GM23248 (cell line): ENCODE measurements around the gene SNAPC4.

Experiments used
- EZH2 ChIP-seq: fragments of 200-600 bp; sonication (generic); IDR thresholded peaks from 2 replicates; pipeline ENCODE4 v1.6.1; 2018; ENCODE audit warnings: antibody characterized with exemption, mild to moderate bottlenecking; ENCODE audit not compliant: insufficient read depth, poor library complexity, severe bottlenecking
- EZH2phosphoT487 ChIP-seq: fragments of 200-600 bp; sonication (generic); IDR thresholded peaks from 2 replicates; pipeline ENCODE4 v1.6.1; 2018; ENCODE audit warnings: antibody characterized with exemption, moderate library complexity, mild to moderate bottlenecking, low read depth; ENCODE audit not compliant: insufficient read depth

DNA sequence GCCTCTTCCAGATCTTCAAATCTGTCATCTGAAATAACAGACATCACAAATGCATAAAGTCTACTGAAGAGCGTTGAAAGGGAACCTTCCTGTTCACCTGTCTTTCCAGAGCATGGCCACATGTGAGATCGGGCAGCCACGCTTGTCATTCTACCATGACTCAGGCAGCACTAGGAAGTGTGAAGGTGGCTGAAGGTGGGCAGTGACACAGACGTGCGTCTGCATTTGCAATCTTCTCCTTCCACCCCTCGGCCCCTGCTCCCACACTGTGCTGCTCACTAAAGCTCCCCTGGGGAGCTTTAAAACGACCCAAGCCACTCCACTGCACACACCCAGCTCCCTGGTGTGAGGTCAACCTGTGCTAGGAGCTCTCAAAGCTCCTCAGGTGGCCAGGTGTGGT lies 7.9 kb upstream of the SNAPC4 start:
- TF ChIP-seq EZH2 = no peak
- TF ChIP-seq EZH2phosphoT487 = no peak
